DMS 273 treated with DMSO at 0.1 percent for 48 hours (cell line): ENCODE data around the gene BRCA2.

Source experiments
- DNase-seq: peaks from one replicate; lab custom pipeline; 2025; lab: John Stamatoyannopoulos, UW

BRCA2 gene

GRCh38 chr13:32383836-32384618 is 68.7 kb downstream of the BRCA2 start:
- no peak for DNase-seq

DNA sequence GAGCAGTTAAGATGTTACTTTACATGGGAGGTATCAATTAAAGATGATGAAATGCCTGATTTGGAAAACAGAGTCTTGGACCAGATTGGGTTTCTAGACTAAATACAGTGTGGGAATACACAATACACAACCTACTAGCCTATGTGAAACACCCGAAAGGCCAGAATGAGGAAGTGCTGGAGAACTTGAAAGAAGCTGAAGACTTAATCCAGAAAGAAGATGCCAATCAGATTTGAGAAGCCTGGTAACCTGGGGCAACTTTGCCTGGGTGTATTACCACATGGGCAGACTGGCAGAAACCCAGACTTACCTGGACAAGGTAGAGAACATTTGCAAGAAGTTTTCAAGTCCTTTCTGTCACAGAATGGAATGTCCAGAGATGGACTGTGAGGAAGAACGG is 69.4 kb downstream of the BRCA2 start:
- DNase-seq: no peak

- DNase-seq: no peak
Measured at GRCh38 chr13:32385410-32385809, 70.1 kb downstream of the BRCA2 start.

DNA sequence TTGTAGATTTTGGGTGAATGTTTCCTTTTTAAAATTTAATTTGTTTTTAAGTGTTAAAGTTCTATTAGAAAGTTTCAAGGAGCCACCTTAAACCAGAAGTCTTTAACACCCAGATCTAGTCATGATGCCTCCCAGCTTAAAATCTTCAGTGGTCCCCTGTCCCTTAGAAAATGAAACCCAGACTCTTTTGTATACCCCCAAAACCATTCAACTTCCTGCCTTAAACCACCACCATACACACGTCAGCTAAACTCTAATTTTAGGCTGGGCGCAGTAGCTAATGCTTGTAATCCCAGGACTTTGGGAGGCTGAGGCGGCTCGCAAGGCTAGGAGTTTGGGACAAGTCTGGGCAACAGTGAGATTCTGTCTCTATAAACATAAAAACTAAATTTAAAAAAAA is 74.7 kb downstream of the BRCA2 start:
- no peak for DNase-seq

- DNase-seq: no peak
Measured at GRCh38 chr13:32390484-32390883, 75.2 kb downstream of the BRCA2 start.

GRCh38 chr13:32391101-32391619 is 75.9 kb downstream of the BRCA2 start:
- DNase-seq: no peak

GRCh38 chr13:32403108-32403507 is 87.8 kb downstream of the BRCA2 start:
- no peak for DNase-seq

- no peak for DNase-seq
Measured at GRCh38 chr13:32407854-32408253, 92.5 kb downstream of the BRCA2 start.

GRCh38 chr13:32408296-32409000 is 93.1 kb downstream of the BRCA2 start:
- DNase-seq: no peak

DNA sequence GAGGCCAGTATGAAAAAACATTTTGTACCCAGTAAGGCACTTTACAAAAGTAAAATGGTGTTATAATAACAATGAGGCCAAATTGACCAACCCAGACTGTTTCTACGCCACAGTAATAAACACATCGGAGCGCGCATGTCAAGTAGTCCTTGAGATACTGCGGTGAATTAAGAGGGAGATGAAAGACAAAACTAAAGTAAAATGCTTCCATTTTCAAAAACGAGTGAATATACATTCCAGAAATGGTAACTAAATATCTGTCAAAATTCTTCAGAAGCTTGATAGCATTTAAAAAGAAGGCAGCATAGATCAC is 93.6 kb downstream of the BRCA2 start:
- DNase-seq: no peak

- no peak for DNase-seq
Measured at GRCh38 chr13:32409561-32410421, 94.5 kb downstream of the BRCA2 start.

GRCh38 chr13:32413284-32413683 is 98.0 kb downstream of the BRCA2 start:
- no peak for DNase-seq

GRCh38 chr13:32414580-32414979 is 99.3 kb downstream of the BRCA2 start:
- no peak for DNase-seq

GRCh38 chr13:32415019-32415418 is 99.7 kb downstream of the BRCA2 start:
- no peak for DNase-seq

GRCh38 chr13:32417995-32418394 is 102.7 kb downstream of the BRCA2 start:
- no peak for DNase-seq

GRCh38 chr13:32419862-32420261 is 104.6 kb downstream of the BRCA2 start:
- DNase-seq: no peak

DNA sequence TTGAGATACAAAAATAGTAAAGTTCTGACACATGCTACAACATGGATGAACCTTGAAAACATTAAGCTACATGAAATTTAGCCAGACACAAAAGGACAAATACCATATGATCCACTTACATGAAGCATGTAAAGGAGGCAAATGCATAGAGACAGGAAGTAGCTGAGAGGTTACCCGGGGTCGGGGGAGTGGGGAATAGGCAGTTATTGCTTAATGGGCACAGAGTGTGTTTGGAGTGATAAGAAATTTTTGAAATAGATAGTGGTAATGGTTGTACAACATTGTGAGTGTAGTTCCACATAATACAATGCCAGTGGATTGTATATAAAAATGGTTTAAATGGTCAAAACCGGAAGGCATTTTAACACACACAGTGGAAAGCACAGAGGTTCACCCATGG is 108.3 kb downstream of the BRCA2 start:
- no peak for DNase-seq

GRCh38 chr13:32425158-32425557 is 109.8 kb downstream of the BRCA2 start:
- DNase-seq: no peak

DNA sequence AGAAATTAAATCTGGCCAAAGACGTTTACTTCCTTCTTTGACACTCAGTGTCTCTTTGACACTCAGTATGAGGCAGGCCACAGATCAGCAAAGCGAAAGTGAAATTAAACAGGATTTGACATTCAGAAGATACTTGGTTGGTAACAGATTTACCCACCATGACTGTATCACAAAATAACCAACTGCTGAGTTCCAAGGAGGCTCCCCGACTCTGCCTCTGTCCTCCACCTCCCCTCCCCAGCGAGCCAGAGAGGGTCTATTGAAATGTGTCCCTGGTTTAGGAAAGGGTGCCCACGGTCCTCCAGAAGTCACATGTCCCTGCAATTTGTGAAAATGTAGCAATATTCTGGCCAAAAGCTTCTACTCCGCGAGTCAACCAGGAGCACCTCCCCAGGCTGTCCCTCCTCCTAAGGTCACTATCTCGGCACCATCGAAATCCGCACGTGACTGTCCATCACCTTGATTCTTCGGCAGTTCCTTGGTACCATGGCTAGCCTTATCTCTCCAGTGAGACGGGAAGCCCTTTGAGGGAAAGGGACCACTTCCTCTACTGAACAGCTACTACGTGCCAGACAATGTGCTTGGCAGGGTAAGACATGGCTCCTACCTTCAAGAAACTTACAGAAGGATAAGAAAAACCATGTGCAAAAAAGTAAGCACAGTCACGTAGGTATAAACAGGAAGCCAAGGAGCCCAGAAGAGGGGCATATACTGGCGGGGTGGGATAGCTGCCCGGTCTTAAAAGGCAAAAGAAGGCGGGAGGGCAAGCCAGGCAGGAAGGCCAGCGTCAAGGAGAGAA is 111.1 kb downstream of the BRCA2 start:
- DNase-seq: no peak

DNA sequence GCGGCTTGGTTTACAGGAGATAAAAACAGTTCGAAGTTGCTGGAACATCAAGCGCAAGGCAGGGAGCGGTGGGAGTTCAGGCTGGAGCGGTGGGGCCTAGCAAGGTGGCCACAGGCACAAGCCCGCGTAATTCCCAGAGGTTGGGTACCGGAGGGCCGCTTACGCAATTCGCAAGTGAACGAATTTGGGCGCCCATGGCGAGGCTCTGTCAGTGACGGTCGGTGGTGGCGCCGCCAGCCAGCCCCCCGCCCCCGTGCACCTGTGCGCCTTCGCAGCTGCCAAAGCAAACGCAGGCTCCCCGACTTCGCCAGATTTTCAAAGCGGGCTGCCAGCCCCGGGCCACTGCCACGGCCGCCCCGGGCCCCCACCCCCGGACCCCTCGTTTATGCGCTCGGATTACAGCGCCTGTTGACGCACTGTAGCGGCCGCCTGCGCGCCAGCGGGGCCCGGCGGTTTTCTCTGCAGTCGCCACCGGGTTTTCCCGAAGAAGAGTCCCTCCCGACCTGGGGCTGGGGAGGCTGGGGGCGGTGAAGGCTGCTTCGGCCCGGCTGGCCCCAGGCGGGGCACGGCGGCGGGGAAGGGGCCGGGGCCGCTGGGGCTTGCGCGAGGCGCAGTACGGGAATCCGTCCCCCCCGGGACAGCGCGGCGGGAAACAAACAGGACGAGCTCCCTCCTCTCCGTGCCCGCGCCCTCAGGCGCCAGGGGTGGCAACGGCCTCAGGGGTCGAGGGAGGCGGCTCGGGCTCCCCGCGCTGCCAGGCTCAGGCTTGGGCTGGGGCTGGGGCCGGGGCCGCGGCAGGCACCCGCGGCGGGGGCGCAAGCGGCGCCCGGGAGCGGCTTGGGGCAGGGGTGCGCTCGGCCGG is 111.9 kb downstream of the BRCA2 start:
- no peak for DNase-seq
